Endothelial cell of umbilical vein (primary cell): ENCODE data around the gene PPP6R1. TPM values are rescaled to one million over a fixed set of nuclear protein-coding genes. Genes with fewer than 3 reads are reported as not detected.

ENCODE experiments used
- BruUV-seq: library from RNA; stranded (reverse); fragments of 400-500 nt; replicated peaks from 2 replicates; lab custom pipeline; 2021; lab: Mats Ljungman, UMichigan
- CTCF ChIA-PET: fragments of 300-600, 350-600 bp; sonication (Branson Sonifier 250); formaldehyde crosslinking; loops from one replicate; lab custom pipeline; 2021; ENCODE audit warnings: antibody characterized with exemption, inconsistent platforms; lab: Charles Lee
- POLR2A ChIA-PET: fragments of 300-600, 350-600 bp; sonication (Branson Sonifier 250); formaldehyde crosslinking; loops from one replicate; lab custom pipeline; 2021; ENCODE audit warnings: antibody characterized with exemption, inconsistent platforms; lab: Charles Lee
- DNase-seq: peaks from one replicate; pipeline ENCODE4 v3.0.0-alpha.2; 2011; ENCODE audit warnings: low read depth, low spot score
- FAIRE-seq: peaks from 2 replicates; lab custom pipeline; 2011; peaks lifted over from hg19 to GRCh38; lab: Jason Lieb, UNC
- H2AFZ ChIP-seq: 2 replicates; pipeline ENCODE4 v1.6.0; 2012; ENCODE audit warnings: low read depth, low read length, control low read depth, inconsistent platforms
- H3K27ac ChIP-seq: 2 replicates; pipeline ENCODE4 v1.5.1; 2011; ENCODE audit warnings: low read depth, mild to moderate bottlenecking, control low read depth, low read length, moderate library complexity; ENCODE audit not compliant: insufficient read depth
- H3K27me3 ChIP-seq, 2 experiments: 2 replicates each; pipeline versions ENCODE4 v1.6.0 to v1.6.1; 2011; ENCODE audit warnings: low read length in 2 of 2, mixed read lengths in 1 of 2; ENCODE audit not compliant: control insufficient read depth in 2 of 2, insufficient read depth in 2 of 2
- H3K36me3 ChIP-seq, 2 experiments: 2 replicates in 1 of 2; 3 replicates in 1 of 2; pipeline ENCODE4 v1.5.1; 2011; ENCODE audit warnings: low read length in 2 of 2, mild to moderate bottlenecking in 1 of 2, moderate library complexity in 1 of 2; ENCODE audit not compliant: control insufficient read depth in 2 of 2, insufficient read depth in 2 of 2; ENCODE audit errors: extremely low read depth in 1 of 2
- H3K4me1 ChIP-seq: 3 replicates; pipeline ENCODE4 v1.5.1; 2011; ENCODE audit warnings: mild to moderate bottlenecking, low read length; ENCODE audit not compliant: control insufficient read depth, insufficient read depth; ENCODE audit errors: extremely low read depth
- H3K4me2 ChIP-seq: 2 replicates; pipeline ENCODE4 v1.6.1; 2011; ENCODE audit warnings: low read length, control low read depth, mixed read lengths; ENCODE audit not compliant: insufficient read depth
- H3K4me3 ChIP-seq, 3 experiments: fragments of 200-600 bp in 1 of 3; sonication (generic), shearing (Covaris generic) in 1 of 3; replicated peaks in 1 of 3; 2 replicates each; pipeline ENCODE4 v1.5.1; 2011 to 2016; ENCODE audit warnings: control low read depth in 3 of 3, low read length in 3 of 3, mild to moderate bottlenecking in 2 of 3, inconsistent platforms in 1 of 3, low read depth in 1 of 3, moderate library complexity in 1 of 3; ENCODE audit not compliant: insufficient read depth in 1 of 3
- H3K79me2 ChIP-seq: 2 replicates; pipeline ENCODE4 v1.6.0; 2012; ENCODE audit warnings: low read length, inconsistent platforms; ENCODE audit not compliant: control insufficient read depth, insufficient read depth
- H3K9ac ChIP-seq: replicated peaks from 2 replicates; pipeline ENCODE3; 2011; ENCODE audit warnings: low read length, control low read depth; ENCODE audit not compliant: insufficient read depth; ENCODE audit errors: extremely low read depth
- H3K9me1 ChIP-seq: replicated peaks from 3 replicates; pipeline ENCODE4 v1.6.0; 2011; ENCODE audit warnings: mild to moderate bottlenecking, low read length; ENCODE audit not compliant: control insufficient read depth, insufficient read depth; ENCODE audit errors: extremely low read depth
- H3K9me3 ChIP-seq: replicated peaks from 2 replicates; pipeline ENCODE4 v1.5.1; 2012; ENCODE audit warnings: low read length, inconsistent platforms; ENCODE audit not compliant: control insufficient read depth, insufficient read depth
- H4K20me1 ChIP-seq: replicated peaks from 2 replicates; pipeline ENCODE3; 2011; ENCODE audit warnings: mild to moderate bottlenecking, low read length; ENCODE audit not compliant: control insufficient read depth, insufficient read depth; ENCODE audit errors: extremely low read depth
- CTCF ChIP-seq, 2 donors: IDR thresholded peaks; 1 replicate in 1 of 2; 2 replicates in 1 of 2; pipeline ENCODE4 v1.5.1; 2011; ENCODE audit warnings: low read length in 2 of 2, mild to moderate bottlenecking in 2 of 2, moderate library complexity in 2 of 2, control low read depth in 1 of 2, inconsistent platforms in 1 of 2, low read depth in 1 of 2; ENCODE audit not compliant: insufficient read depth in 1 of 2; ENCODE audit errors: extremely low read depth in 1 of 2
- EZH2 ChIP-seq: IDR thresholded peaks from 2 replicates; pipeline ENCODE4 v1.6.1; 2012; ENCODE audit warnings: borderline replicate concordance, low read depth, mild to moderate bottlenecking, moderate library complexity, low read length, inconsistent platforms; ENCODE audit not compliant: severe bottlenecking
- FOS ChIP-seq: IDR thresholded peaks from 2 replicates; pipeline ENCODE4 v1.6.1; 2011; ENCODE audit warnings: mild to moderate bottlenecking, low read length, moderate library complexity, borderline replicate concordance; ENCODE audit not compliant: insufficient read depth
- GATA2 ChIP-seq: IDR thresholded peaks from 2 replicates; pipeline ENCODE4 v1.7.0; 2011; ENCODE audit warnings: low read depth, mild to moderate bottlenecking, moderate library complexity, mixed read lengths, low read length; ENCODE audit not compliant: insufficient read length, insufficient read depth
- JUN ChIP-seq: IDR thresholded peaks from 2 replicates; pipeline ENCODE4 v1.6.1; 2011; ENCODE audit warnings: borderline replicate concordance, low read depth; ENCODE audit not compliant: insufficient read length, insufficient read depth
- MAX ChIP-seq: IDR thresholded peaks from 2 replicates; pipeline ENCODE4 v1.6.1; 2011; ENCODE audit not compliant: insufficient read depth, insufficient read length
- MYC ChIP-seq: IDR thresholded peaks from one replicate; pipeline ENCODE4 v1.6.1; 2011; ENCODE audit warnings: mild to moderate bottlenecking, low read depth, low read length
- POLR2A ChIP-seq: IDR thresholded peaks from 2 replicates; pipeline ENCODE4 v1.6.1; 2012; ENCODE audit warnings: low read depth, mild to moderate bottlenecking, control low read depth, low read length
- POLR2AphosphoS5 ChIP-seq: IDR thresholded peaks from 2 replicates; pipeline ENCODE4 v1.6.1; 2012; ENCODE audit warnings: low read depth, mild to moderate bottlenecking, control low read depth, low read length, moderate library complexity; ENCODE audit not compliant: insufficient read depth
- dilution Hi-C: fragments of 300-500 bp; cut with MboI; formaldehyde crosslinking; loops from one replicate; pipeline ENCODE4 v1.15.0; 2019; ENCODE audit warnings: low sequenced_read_pairs; ENCODE audit not compliant: extremely low pct_ligation_motif_present
- intact Hi-C: fragments of 100-400 bp; cut with micrococcal nuclease; formaldehyde crosslinking; loops from one replicate; pipeline ENCODE4 v1.10.0; 2022
- polyA plus RNA-seq, 4 experiments: library from polyadenylated mRNA; depleted of rRNA in 3 of 4; stranded (reverse) in 3 of 4; unstranded in 1 of 4; fragments of >200 nt; gene quantifications; 2 replicates each; pipeline versions ENCODE4 v1.2.1 to v1.2.3, GENCODE V29; 2011 to 2012; ENCODE audit warnings: missing spikeins in 1 of 4
- total RNA-seq: library from RNA; stranded (reverse); gene quantifications from 2 replicates; pipeline ENCODE4 v1.2.3, GENCODE V29; 2021

PPP6R1 gene
- total and polyA plus RNA-seq, 2 donors (not counting 3 experiments of a cell fraction or from before 2014, with no cell fraction given): 35.7 to 71.8 TPM

GRCh38 chr19:55265173-55265572, 6.4 kb upstream of the PPP6R1 start:
- H2AFZ ChIP-seq: no peak overlapping the region
- no peaks in the 10 kb centered on the region for H3K4me1 ChIP-seq
- FAIRE-seq (no peak), DNase-seq (no peak)
- POLR2A ChIA-PET: no interaction called here
- no peaks in the 10 kb centered on the region for H3K27me3 ChIP-seq
- H3K36me3 ChIP-seq: no peaks in the 10 kb centered on the region
- no peaks in the 10 kb centered on the region for H3K9me1 ChIP-seq
- no peak overlapping the region for H3K9ac ChIP-seq
- no peaks in the 10 kb centered on the region for H3K9me3 ChIP-seq
- no TSS peak for BruUV-seq
- intact Hi-C loops: no loop called here
- no peak overlapping the region for H3K4me3 ChIP-seq
- CTCF ChIA-PET: no interaction called here
- H3K27ac ChIP-seq: no peak overlapping the region
- TF ChIP-seq JUN (no peak), MYC (no peak), FOS (no peak), POLR2AphosphoS5 (no peak), MAX (no peak), POLR2A (no peak), EZH2 (no peak), GATA2 (no peak), CTCF (IDR thresholded peaks at IDR 0.05; ENCODE audit: extremely low read depth in 1 of 2, insufficient read depth in 1 of 2, low read depth in 1 of 2, low read length in 2 of 2) (no peak)
- H3K4me2 ChIP-seq: no peak overlapping the region
- dilution Hi-C loops: no loop called here
- H3K79me2 ChIP-seq: no peaks in the 10 kb centered on the region
- H4K20me1 ChIP-seq: no peaks in the 10 kb centered on the region
